NCI-H748 (cell line): ENCODE results near the gene EHMT1.

Experiments used
- DNase-seq: peaks from one replicate; lab custom pipeline; 2025; ENCODE audit not compliant: unreplicated experiment; lab: John Stamatoyannopoulos, UW

EHMT1 gene

DNA sequence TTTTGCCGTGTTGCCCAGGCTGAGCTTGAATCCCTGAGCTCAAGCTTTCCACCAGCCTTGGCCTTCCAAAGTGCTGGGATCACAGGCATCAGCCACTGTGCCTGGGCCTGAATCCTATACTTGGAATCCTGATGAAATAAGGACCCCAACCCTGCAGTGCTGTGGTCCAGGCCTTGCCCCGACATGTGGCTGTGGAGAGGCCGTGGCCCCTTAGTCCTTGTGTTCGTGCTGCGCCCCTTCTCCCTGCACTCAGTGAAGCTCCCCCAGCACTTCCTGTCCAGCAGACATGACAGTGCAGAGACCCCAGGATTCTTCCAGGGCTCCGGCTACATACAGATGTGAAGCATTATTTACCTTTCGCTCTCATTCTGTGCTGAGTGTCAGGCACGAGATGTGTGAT is 52.9 kb downstream of the EHMT1 start:
- no peak for DNase-seq

DNA sequence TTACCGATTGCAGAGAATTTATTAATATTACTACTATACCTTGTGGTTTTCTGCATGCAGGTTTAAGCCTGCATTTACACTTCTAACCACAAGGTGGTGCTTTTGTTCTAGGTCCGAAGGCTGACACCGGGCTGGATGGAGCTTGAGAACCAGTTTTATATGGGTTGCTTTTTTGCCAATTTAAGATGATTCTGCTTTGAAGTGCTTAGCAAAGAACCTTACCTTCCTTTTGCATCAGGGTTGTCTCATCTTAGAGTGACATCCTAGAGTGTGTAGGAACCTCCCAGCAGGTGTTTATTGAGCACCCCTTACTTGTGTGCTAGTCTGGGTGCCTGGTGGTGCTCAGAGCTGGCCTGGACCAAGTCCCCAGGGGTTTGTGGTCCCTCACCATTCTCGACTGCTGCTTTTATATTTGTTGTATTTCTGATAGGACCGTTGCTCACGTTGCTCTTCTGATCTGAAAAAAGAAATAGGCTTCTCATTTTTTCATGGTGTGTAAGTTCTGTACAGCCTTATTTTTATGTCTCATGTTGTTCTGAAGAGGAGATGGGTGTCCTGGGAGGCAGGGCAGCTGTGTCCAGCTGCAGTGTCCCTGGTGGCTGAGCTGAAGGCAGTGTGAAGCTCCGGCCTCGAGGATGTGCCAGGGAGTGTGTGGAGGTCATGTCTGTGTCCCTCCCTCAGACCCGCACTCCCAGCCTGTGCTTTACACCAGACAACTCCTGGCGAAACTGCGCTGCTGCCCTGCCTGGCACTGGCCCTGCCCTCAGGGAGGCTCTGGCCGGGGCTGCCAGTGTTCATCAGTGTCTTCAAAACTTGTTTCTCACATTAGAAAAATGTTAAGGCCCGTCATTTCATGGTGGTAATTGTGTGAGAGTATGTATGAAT is 54.3 kb downstream of the EHMT1 start:
- peak; percentile 70 for DNase-seq

DNA sequence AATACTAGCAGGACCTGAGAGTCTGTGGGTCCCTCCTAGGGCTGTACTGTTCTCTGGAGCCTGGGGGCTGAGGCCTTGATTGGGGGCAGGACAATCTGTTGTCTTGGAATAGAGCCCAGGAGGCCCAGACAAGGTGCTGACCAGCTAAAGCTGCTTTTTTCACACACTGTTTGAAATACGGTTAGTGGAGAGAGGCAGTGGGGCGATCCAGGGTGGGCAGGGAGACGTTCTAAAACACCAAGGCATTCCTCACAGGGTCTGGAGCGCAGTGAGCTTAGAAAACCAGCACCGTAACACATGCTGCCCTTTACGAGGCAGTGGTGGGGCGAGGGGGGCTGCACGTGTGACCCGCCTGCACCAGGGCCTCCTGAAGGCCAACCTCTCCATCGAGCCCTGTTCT is 55.1 kb downstream of the EHMT1 start:
- no peak for DNase-seq

DNA sequence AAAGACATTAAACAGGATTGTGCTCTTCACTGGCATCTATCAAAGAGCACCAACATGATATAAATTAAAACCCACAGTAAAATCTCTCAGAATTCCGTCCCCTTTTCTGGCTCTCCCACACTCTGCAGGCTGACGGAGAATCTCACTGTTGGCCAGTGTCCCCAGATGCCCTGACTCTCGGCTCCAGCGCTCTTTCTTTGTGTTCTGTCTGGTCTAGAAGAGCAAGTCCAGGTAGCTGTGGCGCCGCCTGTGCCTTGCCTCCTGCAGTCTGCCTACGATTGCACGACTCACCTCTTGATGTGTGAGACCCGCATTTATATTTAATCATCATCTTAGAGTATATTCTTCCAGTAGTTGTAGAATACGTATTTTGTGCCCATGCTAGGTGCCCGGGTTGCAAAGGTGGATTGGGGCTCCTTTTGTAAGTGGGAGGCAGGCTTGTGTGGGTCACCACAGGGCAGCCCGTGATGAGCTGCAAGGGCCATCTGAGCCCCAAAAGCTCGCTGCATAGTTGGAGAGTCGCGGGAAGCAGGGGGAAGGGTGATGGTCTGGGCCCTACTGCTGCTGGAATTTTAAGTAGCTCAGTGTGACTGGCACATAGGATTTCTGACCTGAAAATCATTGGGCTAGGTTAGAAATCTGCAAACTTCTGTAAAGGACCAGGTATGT is 55.6 kb downstream of the EHMT1 start:
- DNase-seq = no peak

DNA sequence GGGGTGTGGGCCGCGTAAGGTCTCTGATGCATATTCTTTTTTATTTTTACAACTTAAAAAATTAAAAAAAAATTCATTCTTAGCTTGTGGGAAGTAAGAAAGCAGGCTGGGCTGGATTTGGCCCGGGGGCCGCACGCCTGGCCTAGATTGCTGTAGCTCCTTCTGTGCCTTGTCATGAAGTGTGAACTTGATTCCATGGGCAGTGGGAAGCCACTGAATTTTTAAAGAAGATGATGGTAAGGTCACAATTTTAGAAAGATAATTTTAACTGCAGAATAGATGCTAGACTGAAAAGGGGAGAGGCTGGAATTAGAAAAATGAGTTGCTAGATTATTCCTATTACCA is 56.1 kb downstream of the EHMT1 start:
- no peak for DNase-seq

DNA sequence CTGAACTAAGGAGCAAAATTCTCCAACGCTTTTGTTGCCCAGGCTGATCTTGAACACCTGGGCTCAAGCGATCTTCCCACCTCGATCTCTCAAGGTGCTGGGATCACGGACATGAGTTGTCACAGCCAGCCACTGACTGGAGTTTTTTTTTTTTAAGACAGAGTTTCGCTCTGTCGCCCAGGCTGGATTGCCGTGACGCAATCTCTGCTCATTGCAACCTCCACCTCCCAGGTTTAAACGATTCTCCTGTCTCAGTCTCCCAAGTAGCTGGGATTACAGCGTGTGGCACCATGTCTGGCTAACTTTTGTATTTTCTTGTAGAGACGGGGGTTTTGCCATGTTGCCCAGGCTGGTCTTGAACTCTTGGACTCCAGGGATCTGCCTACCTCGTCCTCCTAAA is 58.2 kb downstream of the EHMT1 start:
- no peak for DNase-seq

DNA sequence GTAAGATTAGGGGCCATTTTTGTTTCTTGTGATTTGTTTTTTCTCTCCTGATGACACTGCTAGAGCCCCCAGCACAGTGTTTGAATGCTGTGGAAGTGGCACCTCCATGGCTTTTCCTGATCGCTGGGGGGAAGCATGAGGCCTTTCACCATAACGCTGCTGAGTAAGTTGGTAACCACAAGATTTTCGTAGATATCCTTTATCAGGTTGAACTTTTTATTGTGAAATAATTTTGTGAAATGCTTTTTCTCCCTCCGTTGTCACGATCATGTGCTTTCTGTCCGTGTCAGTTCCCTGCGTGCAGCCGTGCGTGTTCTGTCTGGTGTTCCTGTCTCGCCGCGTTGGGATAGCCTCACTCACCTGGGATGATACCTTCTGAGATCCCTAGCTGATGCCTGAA is 59.4 kb downstream of the EHMT1 start:
- DNase-seq = no peak

DNA sequence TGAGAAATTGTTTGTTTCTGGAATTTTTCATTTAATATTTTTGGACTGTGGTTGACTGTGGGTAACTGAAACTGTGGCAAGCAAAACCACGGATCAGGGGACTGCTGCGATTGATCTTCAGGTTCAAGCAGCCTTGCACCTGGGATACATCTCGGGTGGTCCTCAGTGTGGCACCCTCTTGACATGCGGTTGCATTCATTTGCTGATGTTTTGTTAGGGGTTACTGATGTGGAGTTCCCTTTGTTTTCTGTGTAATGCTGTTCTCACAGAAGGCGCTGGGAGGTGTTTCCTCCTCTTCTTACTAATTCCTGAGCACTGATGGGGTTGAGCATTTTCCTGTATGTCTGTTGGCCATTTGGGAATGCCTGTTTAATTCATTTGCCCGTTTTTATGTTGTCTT is 60.4 kb downstream of the EHMT1 start:
- DNase-seq = no peak

DNA sequence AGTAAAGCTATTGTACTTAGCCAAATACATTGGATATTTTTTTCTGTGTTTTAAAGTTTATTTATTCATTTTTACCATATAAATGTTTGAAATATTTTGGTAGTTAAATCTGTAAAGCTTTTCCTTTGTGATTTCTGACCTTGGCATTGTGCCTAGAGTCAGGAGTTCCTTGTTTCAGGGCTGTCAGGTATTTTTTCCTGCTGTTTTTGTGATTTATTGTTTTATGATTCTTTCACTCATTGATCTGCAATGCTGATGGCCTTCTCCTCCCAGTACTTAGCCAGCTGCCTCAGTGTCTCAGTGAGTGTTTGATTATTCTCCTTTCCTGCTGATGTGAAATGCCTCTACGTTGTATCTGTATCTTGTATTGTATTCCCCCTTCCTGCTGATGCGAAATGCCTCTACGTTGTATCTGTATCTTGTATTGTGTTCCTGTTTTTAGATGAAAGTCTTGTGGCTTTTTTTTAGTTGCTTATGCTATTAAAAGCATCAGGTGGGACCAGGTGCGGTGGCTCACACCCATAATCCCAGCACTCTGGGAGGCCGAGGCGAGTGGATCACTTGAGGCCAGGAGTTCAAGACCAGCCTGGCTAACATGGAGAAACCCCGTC is 61.0 kb downstream of the EHMT1 start:
- no peak for DNase-seq

DNA sequence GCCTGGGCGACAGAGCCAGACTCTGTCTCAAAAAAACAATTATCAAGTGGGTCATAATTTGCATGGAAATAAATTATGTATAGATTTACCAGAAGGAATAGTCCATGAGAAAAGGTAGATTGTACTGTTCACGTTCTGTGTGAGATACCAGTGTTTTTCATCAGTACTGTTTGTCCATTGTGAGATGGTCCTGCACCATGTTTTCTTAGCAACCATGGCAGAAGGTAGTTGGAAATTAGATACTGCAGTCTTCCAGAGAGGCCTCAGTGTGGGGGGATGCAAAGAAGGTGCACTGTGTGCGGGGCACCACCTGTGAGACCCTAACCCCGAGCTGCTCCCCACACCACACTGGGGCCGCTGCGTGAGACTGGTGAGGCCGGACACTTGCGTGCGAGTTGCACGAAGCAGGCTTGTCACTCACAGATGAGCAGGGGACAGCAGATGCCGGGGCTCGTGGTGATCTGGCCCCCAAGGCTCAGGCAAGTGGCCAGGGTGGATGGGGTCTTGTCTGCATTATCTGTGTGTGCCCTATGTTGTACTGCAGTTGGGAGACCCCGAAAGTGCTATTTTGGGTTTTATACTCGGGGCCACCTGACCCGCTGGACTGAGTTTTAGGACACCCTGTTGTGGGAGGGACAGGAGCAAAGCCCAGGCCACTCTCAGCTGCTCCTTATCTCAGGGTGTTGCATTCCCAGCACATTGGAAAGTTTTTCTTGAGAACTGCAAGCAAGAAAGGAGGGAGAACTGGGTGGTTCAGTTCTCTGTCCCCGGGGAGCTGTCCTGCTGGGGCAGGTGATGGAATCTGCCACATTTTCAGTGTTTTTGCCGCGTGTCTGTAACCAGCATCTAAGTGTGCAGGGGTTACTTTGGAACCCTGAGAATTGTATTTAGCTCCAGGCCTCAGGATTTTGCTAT is 61.9 kb downstream of the EHMT1 start:
- DNase-seq = no peak

DNA sequence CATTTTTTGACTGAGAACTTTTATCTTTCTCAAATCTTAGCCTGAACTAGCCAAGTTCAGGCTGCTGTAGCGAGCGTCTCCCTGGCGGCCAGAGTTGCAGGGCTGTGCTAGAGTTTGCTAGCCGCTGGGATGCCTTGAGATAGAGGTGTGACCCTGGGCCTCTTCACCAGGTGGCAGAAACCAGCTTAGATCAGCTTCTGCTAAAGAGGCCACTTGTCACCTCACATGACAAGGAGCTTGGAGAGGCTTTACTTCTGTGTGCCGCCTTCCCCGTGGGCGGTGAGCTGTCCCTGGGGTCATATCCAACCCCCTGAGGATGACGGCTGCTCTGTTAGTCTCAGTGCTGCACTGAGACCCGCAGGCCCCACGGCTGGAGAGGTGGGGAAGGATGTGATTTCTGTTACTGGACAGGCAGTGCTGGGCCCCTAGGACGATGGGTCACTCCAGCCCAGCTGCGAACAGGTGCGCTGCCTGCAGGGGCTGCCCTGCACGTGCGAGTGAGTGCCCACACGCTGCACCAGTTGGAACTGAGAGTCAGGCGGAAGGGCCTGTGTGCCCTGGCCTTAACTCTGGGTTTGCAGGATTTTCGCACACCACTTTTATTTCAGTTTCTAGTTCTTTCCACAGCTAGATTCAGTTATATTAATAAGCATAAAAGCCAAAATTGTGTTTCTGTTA is 63.8 kb downstream of the EHMT1 start:
- no peak for DNase-seq

DNA sequence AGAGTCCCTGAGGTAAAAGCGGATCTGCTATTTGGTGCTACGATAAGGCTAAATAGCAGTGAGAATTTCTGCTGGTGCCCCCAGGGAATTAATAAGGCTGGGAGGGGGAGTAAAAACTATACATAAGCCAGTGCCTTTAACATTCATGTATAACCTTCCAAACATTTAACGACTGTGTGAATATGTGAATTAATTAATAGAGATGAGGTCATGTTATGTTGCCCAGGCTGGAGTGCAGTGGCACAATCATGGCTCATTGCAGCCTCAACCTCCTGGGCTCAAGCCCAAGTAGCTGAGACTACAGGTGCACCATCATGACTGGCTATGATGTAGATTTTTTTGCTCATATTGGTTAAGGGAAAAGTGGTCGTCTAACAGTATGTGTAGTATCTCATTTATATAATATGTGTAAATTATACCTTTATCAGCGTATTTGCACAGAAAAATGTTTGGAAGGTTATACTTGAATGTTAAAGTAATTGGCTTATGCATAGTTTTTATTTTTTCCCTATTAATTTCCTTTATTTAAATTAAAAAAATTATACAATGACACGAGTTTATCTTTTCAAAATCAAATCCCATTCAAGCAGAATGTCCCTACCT is 64.6 kb downstream of the EHMT1 start:
- DNase-seq = no peak

DNA sequence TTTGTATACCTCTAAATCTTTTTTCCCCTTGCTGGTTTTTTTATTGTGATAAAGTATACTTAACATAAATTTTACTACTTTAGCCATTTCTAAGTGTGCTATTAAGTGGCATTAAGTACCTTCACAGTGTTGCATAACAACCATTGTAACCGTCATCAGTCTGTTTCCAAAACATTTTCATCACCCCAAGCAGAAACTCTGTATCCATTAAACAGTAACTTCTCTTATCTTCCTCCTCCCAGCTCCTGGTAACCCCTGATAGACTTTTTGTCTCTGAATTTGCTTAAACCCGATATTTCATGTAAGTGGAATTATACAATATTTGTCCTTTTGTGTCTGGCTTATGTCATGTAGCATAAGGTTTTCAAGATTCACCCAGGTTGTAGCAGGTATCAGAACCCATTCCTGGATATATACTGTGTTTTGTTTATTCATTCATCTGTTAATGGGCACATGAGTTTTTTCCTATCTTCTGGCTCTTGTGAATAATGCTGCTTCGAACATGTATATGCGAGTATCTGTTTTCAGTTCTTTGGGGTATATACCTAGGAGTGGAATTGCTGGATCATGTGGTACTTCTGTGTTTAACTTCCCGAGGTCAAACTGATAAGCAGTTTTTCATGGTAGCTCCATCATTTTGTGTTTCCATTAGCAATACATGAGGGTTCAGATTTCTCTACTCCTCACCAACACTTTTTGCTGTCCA is 66.4 kb downstream of the EHMT1 start:
- no peak for DNase-seq

DNA sequence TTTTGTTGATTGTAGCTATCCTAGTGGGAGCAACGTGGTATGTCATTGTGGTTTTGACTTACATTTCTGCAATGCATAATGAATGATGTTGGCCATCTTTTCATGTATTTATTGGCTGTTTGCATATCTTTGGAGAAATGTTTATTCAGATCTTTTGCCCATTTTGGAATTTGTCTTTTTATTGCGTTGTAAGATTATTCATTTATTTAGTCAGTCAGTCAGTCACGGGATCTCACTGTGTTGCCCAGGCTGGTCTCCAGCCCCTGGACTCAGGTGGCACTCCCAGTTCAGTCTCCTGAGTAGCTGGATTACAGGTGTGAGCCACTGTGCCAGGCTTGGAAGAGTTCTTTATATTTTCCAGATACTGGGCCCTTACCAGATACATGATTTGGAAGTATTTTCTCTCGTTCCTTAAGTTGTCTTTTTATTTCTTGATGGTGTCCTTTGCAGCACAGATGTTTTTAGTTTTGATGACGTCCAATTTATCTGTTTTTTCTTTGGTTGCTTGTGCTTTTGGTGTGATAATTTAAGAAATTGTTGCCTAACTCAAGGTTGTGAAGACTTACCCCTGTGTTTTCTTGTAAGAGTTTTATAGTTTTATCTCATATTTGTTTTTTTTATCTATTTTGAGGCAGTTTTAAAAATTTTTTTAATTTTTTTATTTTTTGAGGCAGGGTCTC is 67.1 kb downstream of the EHMT1 start:
- DNase-seq = no peak

DNA sequence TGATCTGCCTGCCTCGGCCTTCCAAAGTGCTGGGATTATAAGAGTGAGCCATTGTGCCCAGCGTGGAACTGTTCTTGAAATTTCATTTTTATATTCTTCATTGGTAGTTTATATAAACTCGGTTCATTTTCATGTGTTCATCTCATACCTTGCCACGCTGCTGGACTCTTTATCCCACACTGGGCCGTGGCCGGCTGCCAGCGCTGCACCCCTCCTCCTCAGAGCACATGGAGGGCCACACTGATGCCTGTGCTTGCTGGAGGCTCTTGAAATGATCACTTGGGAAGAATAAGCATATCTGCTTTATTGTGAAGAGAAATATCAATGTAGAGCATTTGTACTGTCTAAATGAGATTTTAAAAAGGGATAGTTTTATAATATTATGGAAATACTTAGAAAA is 69.5 kb downstream of the EHMT1 start:
- no peak for DNase-seq

DNA sequence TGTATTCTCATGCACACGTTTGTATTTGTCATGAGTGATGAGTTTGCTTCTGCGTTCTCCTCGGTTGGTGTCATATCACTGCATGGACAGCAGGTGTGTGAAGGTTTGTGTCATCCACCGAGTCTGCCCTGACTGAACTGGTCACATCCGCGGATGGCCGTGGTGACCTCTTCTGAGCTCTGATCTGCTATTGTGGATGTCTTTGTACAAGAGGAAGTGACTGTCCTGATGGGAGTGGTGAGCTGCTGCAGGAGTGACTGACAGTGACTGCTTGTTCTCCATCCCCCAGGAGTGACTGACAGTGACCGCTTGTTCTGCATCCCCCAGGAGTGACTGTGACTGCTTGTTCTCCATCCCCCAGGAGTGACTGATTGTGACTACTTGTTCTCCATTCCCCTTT is 69.9 kb downstream of the EHMT1 start:
- no peak for DNase-seq

DNA sequence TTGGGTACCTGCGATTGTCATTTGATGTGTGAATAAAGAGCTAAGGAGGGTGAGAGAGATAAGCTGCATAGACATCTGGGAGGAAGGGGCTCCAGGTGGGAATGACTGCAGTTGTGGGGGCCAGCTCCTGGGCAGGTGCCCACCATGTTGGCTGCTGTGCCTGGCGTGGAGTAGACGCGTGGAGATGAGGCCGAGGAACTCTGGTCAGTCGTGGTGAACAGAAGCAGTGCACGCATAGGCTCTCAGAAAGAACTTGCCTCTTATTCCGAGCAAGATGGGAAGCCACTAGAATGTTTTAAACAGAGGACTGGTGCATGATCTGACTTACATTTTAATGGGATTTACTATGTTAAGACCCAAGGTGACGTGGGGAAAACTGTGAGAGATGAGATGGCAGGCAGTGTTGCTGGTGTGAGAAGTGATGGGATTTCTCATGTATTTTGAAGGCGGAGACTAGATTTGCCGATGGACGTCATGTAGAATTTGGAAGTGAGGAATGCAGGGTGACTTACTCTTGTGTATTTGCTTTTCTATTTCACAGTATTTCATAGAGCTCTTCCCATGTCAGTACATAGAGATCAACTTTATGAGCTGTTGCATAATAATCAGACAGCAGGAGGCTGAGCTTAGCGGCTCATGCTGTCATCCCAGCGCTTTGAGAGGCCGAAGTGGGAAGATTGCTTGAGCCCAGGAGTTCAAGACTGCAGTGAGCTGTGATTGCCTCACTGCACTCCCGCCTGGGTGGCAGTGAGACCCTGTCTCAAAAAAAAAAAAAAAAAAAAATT is 71.1 kb downstream of the EHMT1 start:
- no peak for DNase-seq

DNA sequence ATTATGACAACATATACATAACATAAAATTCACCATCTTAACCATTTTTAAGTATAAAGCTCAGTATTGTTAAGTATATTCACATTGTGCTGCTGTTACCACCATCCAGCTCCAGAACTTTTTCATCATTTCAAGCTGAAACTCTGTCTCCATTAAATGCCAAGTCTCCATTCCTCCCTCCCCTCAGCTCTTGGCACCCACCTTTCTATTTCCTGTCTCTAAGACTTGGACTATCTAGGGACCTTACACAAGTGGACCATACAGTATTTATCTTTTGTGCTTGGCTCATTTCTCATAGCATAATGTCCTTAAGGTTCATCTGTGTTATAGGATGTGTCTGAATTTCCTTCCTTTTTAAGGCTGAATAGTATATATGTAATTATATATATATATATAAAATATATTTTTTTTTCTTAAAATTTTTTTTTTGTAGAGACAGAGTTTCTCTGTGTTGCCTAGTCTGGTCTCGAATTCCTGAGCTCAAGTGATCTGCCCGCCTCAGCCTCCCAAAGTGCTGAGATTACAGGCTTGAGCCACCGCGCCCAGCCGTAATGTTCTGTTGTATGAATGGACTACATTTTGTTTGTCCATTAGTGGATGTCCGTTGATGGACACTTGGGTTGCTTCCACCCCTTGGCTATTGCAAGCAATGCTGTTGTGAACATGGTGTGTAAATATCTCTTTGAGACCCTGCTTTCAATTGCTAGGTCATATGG is 72.3 kb downstream of the EHMT1 start:
- no peak for DNase-seq
